NCI-H526 treated with DMSO at 0.1 percent for 48 hours (cell line): Measurements from ENCODE around the gene USP6.
"Not testable (repeated sequence)": the region's sequence is repeated elsewhere in the genome, so short reads cannot be mapped to it uniquely, and the experiment has no call there.

ENCODE experiments used
- DNase-seq: peaks from one replicate; lab custom pipeline; 2025; lab: John Stamatoyannopoulos, UW

The USP6 gene

GRCh38 chr17:5135726-5136579, 20.1 kb downstream of the USP6 start:
- no peak for DNase-seq

- not testable (repeated sequence) for DNase-seq
These were observed 21.0 kb downstream of the USP6 start for GRCh38 chr17:5136580-5137412.

- not testable (repeated sequence) for DNase-seq
These were observed 21.8 kb downstream of the USP6 start for GRCh38 chr17:5137511-5138197.

- DNase-seq: not testable (repeated sequence)
These were observed 22.3 kb downstream of the USP6 start for GRCh38 chr17:5138198-5138544.

- no peak for DNase-seq
These were observed 23.0 kb downstream of the USP6 start for GRCh38 chr17:5138616-5139457.

- DNase-seq: no peak
These were observed 23.6 kb downstream of the USP6 start for GRCh38 chr17:5139458-5139732.

GRCh38 chr17:5142877-5143276, 27.0 kb downstream of the USP6 start:
- DNase-seq: not testable (repeated sequence)

GRCh38 chr17:5146122-5146521, 30.3 kb downstream of the USP6 start:
- DNase-seq: not testable (repeated sequence)

- DNase-seq: not testable (repeated sequence)
These were observed 44.9 kb downstream of the USP6 start for GRCh38 chr17:5160702-5161101.

GRCh38 chr17:5161793-5162192, 46.0 kb downstream of the USP6 start:
- not testable (repeated sequence) for DNase-seq

GRCh38 chr17:5164436-5164835, 48.6 kb downstream of the USP6 start:
- DNase-seq: no peak

GRCh38 chr17:5165791-5166564, 50.1 kb downstream of the USP6 start:
- DNase-seq: not testable (repeated sequence)

GRCh38 chr17:5175027-5175426, 59.2 kb downstream of the USP6 start:
- DNase-seq: not testable (repeated sequence)

- DNase-seq: no peak
These were observed 63.2 kb downstream of the USP6 start for GRCh38 chr17:5179003-5179402.

GRCh38 chr17:5181509-5182305, 65.9 kb downstream of the USP6 start:
- no peak for DNase-seq

- no peak for DNase-seq
These were observed 67.0 kb downstream of the USP6 start for GRCh38 chr17:5182597-5183409.

- DNase-seq: no peak
These were observed 67.6 kb downstream of the USP6 start for GRCh38 chr17:5183410-5183793.

- DNase-seq: no peak
These were observed 68.5 kb downstream of the USP6 start for GRCh38 chr17:5184288-5184687.
